ENCODE measurements around the gene VAMP1. TPM values are rescaled to one million over a fixed set of nuclear protein-coding genes. Genes with fewer than 3 reads are reported as not detected.

VAMP1 gene, protein sequence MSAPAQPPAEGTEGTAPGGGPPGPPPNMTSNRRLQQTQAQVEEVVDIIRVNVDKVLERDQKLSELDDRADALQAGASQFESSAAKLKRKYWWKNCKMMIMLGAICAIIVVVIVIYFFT
- total RNA-seq: 1 to 10 TPM; 1.7 to 4.1 (median 2.3) TPM
- 1 to 10 TPM; 3.2 to 7.5 TPM for polyA plus RNA-seq

DNA sequence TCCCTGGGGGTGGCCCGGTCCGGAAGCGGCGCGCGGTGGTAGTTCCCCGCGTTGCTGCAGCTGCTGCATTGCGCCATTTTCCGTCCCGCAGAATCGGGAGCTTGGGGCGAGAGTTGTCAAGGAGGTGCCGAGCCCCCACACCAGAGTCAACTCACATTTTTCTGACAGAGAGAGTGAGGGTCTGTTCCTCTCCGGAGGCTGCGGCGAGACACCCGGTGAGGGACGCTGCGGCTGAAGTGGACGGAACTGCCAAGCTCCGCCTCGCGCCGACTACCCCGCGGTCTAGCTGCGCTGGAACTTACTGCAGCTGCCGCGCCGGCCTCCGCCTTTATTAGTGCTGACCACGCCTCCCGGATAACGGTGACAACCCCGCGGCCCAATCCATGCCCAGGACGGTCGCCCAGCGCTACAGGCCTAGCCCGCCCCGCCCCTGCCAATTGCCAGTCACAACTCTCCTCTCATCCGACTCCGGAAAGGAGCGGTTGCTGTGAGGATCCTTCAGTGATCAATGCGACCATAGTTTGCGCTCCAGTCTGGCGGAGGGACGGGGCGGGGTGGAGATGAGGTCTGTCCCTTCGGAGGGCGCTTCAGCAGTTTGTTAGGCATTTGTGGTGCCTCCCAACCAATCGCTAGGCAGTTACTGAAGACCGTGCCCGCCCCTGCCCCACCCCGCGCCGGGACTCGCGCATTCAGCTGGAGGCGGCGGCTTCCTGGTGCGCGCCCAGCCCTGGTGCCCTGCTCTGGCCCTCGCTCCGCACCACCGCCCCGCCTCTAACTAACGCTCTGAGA is at the start of gene VAMP1:
VAMP1 (minus strand) TSS at position 303 of the 789 bp plus-strand sequence; CDS start at position 157, 146 bp downstream.
- no peaks in the 10 kb centered on the region for H3K36me3 ChIP-seq
- peak within 1 kb of the TSS; percentile 47 to 68 (median 53) for H3K4me3 ChIP-seq
- ATAC-seq: peak; percentile 96 to 98 (median 97)
- H3K27me3 ChIP-seq: no peaks in the 10 kb centered on the region
- intact Hi-C loops (cut with DNase I): no loop called here
- H3K27ac ChIP-seq: peak within 1 kb of the TSS; percentile 72 to 82 (median 80)
- H3K9me3 ChIP-seq: no peaks in the 10 kb centered on the region
- 0 to 1% methylated on average over 69 of the region's 69 CpGs for WGBS, 2 donors
- DNase-seq: peak; percentile 96 to 98 (median 96)
- no peak for FAIRE-seq
- H3K4me1 ChIP-seq: peaks cover 0 to 10% (median 0%) of the 10 kb centered on the region in 3 donors
- TF ChIP-seq, protein P1, sequence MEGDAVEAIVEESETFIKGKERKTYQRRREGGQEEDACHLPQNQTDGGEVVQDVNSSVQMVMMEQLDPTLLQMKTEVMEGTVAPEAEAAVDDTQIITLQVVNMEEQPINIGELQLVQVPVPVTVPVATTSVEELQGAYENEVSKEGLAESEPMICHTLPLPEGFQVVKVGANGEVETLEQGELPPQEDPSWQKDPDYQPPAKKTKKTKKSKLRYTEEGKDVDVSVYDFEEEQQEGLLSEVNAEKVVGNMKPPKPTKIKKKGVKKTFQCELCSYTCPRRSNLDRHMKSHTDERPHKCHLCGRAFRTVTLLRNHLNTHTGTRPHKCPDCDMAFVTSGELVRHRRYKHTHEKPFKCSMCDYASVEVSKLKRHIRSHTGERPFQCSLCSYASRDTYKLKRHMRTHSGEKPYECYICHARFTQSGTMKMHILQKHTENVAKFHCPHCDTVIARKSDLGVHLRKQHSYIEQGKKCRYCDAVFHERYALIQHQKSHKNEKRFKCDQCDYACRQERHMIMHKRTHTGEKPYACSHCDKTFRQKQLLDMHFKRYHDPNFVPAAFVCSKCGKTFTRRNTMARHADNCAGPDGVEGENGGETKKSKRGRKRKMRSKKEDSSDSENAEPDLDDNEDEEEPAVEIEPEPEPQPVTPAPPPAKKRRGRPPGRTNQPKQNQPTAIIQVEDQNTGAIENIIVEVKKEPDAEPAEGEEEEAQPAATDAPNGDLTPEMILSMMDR (IDR thresholded peaks at IDR 0.05): no peak

DNA sequence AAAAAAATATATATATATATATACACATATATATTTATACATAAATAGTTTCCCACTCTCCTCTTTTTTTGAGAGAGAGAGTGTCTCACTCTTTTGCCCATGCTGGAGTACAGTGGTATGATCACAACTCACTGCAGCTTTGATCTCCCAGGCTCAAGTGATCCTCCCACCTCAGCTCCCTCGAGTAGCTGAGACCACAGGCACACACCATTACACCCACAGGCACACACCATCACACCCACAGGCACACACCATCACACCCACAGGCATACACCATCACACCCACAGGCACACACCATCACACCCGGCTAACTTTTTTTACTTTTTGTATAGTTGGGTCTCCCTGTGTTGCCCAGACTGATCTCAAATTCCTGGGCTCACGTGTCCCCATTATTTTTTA is 49.7 kb upstream of the VAMP1 start:
- WGBS, 2 donors: 82 to 88% methylated on average over 3 of the region's 3 CpGs
- intact Hi-C loops (cut with DNase I): no loop called here
- Histone ChIP-seq H3K4me1 (no peaks in the 10 kb centered on the region), H3K27ac (no peak overlapping the region), H3K27me3 (no peaks in the 10 kb centered on the region), H3K36me3 (peaks cover 0 to 61% (median 10%) of the 10 kb centered on the region in 3 donors), H3K4me3 (no peak overlapping the region), H3K9me3 (no peaks in the 10 kb centered on the region)
- DNase-seq (no peak), FAIRE-seq (no peak), ATAC-seq (no peak)
- TF ChIP-seq, protein P1 (IDR thresholded peaks at IDR 0.05): no peak

DNA sequence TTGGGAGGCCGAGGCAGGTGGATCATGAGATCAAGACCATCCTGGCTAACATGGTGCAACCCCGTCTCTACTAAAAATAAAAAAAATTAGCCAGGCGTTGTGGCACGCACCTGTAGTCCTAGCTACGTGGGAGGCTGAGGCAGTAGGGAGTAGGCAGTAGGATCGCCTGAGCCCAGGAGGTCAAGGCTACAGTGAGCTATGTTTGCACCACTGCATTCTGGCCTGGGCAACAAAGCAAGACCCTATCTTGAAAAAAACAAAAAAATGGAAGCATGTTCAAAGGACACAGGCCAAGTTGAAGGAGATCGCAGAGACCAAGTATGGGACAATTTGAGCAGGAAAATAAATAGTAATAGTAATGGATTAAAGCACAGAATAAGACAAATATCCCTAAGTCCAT is 37.6 kb upstream of the VAMP1 start:
- no peak overlapping the region for H3K4me3 ChIP-seq
- no peak for FAIRE-seq
- H3K4me1 ChIP-seq: no peaks in the 10 kb centered on the region
- no peaks in the 10 kb centered on the region for H3K27me3 ChIP-seq
- peaks cover 0 to 15% (median 0%) of the 10 kb centered on the region in 3 donors for H3K36me3 ChIP-seq
- no peak for DNase-seq
- WGBS, 2 donors: 83 to 87% methylated on average over 7 of the region's 7 CpGs
- H3K27ac ChIP-seq: no peak overlapping the region
- intact Hi-C loops (cut with DNase I): no loop called here
- TF ChIP-seq, protein P1 (IDR thresholded peaks at IDR 0.05): no peak
- no peak for ATAC-seq
- no peaks in the 10 kb centered on the region for H3K9me3 ChIP-seq

DNA sequence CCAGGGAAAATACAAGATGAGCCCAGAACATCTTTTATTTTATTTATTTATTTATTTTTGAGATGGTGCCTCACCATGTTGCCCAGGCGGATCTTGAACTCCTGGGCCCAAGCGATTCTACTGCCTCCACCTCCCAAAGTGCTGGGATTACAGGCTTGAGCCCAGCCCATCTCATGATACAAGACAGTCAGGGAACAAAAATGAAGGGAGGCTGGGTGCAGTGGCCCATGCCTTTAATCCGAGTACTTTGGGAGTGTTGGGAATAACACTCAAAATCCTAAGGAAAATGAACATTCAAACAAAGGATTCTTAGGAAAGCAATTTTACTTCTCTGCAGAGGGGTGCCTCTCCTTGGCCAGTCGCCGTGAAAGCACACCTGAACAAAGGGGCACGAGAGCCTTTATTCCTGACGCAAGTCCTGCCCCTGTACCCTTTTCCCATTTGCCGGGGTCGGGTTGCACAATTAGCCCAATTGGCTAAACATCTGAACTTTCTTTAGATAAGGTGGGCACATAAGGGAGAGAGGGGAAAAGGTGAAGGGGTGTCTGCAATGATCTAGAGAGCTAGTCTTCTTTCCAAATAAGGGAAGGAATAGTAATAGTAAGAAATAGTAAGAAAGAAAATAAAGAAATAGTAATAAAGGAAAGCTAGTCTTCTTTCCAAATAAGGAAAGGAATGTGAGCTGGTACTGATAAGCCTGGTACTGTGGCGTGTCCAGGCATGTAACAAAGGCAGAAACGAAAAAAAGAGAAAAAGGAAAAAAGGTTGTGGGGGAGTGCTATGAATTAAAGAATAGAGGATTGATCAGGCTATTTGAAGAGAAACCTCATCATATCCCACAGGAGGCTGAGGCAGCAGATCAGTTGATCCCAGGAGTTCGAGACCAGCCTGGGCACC is 36.9 kb upstream of the VAMP1 start:
- H3K36me3 ChIP-seq: peaks cover 0 to 9% (median 0%) of the 10 kb centered on the region in 3 donors
- TF ChIP-seq, protein P1 (IDR thresholded peaks at IDR 0.05): no peak
- FAIRE-seq (no peak), ATAC-seq (no peak), DNase-seq (no peak)
- 78 to 80% methylated on average over 12 of the region's 12 CpGs for WGBS, 2 donors
- no peaks in the 10 kb centered on the region for H3K27me3 ChIP-seq
- no peaks in the 10 kb centered on the region for H3K4me1 ChIP-seq
- no peaks in the 10 kb centered on the region for H3K9me3 ChIP-seq
- no peak overlapping the region for H3K27ac ChIP-seq
- intact Hi-C loops (cut with DNase I): no loop called here
- H3K4me3 ChIP-seq: no peak overlapping the region

Data from pancreas (tissue), 10 donors.